ENCODE data around the gene DCTPP1. TPM values are rescaled to one million over a fixed set of nuclear protein-coding genes. Genes with fewer than 3 reads are reported as not detected.

The DCTPP1 gene
- total RNA-seq, 1 experiment from 2014 or later, result 120 TPM

DNA sequence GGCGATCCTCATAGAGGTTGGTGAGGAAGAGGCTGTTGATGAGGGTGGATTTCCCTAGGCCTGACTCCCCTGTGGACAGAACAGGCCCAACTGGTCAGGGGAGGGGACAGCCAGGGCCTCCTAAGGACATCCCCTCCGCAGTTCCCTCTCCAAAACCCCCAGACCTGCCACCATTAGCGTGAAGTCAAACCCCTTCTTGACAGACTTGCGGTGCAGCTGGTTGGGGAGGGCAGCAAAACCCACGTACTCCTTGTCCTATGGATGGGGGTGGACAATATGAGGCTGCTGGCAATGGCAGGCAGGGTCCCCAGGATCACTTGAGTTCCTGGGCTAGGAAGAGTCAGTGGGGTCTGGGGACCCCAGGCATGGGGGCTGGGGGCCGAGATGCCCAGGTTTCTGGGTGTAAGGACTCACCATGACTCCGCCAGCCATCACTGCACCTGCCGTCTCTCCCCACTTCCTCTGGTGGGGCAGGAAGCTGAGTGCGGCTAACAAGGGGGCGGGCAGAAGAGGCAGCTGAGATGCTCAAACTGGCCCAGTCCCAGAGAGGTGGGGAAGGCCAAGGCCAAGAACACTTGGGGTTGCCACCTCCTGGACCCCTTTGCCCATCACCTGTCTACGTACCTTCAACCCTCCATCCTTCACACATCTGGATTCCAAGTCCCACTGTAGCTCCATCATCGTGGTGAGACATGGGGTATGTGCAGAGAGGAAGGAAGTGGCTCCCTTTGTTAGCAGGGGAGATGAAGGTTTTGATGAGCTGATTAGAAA, 47.5 kb downstream of the DCTPP1 start, which contains the start of gene SEPTIN1:
SEPTIN1 (minus strand) TSS at position 451 of the 771 bp plus-strand sequence; CDS start at position 432, 19 bp downstream.
- H3K36me3 Mint-ChIP-seq (ENCODE audit: insufficient read depth, unreplicated experiment), result peaks cover 41% of the 10 kb centered on the region
- intact Hi-C loops (cut with micrococcal nuclease; ENCODE audit: unreplicated experiment), result no loop called here
- no peak for DNase-seq
- no peak within 1 kb of the TSS for H3K4me3 Mint-ChIP-seq (ENCODE audit: low read depth, unreplicated experiment)
- peaks cover 20% of the 10 kb centered on the region for H3K4me1 Mint-ChIP-seq (ENCODE audit: low read depth, unreplicated experiment)
- TF ChIP-seq, protein P1, sequence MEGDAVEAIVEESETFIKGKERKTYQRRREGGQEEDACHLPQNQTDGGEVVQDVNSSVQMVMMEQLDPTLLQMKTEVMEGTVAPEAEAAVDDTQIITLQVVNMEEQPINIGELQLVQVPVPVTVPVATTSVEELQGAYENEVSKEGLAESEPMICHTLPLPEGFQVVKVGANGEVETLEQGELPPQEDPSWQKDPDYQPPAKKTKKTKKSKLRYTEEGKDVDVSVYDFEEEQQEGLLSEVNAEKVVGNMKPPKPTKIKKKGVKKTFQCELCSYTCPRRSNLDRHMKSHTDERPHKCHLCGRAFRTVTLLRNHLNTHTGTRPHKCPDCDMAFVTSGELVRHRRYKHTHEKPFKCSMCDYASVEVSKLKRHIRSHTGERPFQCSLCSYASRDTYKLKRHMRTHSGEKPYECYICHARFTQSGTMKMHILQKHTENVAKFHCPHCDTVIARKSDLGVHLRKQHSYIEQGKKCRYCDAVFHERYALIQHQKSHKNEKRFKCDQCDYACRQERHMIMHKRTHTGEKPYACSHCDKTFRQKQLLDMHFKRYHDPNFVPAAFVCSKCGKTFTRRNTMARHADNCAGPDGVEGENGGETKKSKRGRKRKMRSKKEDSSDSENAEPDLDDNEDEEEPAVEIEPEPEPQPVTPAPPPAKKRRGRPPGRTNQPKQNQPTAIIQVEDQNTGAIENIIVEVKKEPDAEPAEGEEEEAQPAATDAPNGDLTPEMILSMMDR (IDR thresholded peaks at IDR 0.05; ENCODE audit: unreplicated experiment), result no peak
- H3K27me3 Mint-ChIP-seq (ENCODE audit: unreplicated experiment), result no peaks in the 10 kb centered on the region
- H3K27ac Mint-ChIP-seq (ENCODE audit: unreplicated experiment), result peak within 1 kb of the TSS; percentile 50
- CTCF ChIA-PET, result interaction anchor here (1.7 kb wide), 1 partner anchor 13 kb away, joined by 4 read pairs; the partner anchor contains the start of gene ZNF48
- no TSS peak for BruUV-seq (replicated peaks)
- H3K9me3 Mint-ChIP-seq (ENCODE audit: low read depth, unreplicated experiment), result no peaks in the 10 kb centered on the region

DNA sequence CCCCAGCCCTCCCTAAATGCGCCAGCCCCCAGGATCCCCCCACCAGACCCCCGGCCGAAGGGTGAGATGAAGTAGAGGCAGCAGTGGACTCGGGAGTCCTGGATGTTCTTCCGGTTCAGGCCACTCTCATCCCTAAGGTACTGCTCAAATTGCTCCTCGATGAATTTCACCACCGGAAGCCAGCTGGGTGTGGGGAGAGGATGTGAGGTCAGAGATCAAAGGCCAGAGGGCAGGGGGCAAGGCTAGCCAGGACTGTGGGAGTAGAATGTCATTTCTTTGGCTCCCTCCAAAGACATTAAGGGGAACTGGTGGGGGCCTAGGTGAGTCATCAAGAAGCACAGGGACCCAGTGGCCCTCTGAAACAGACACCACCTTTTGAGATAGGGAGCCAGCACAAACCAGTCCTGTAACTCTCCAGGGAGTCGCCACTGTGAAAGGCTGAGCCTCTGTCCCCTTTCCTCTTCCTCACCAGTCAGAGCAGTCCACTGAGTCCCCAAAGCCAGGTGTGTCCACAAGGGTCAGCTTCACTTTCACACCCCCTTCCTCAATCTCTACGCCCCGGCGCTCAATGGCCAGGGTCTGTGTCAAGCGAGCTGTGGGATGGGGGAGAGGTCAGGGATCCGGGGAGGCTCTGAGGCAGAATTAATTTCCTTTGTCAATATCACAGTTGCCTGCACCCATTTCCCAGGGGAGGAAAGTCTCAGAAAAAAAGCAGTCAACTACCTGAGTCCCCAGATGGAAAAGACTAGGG, 48.4 kb downstream of the DCTPP1 start:
- intact Hi-C loops (cut with micrococcal nuclease; ENCODE audit: unreplicated experiment), result no loop called here
- BruUV-seq (replicated peaks), result no TSS peak
- CTCF ChIA-PET, result interaction anchor here (0.7 kb wide), 1 partner anchor 15 kb away, joined by 3 read pairs; no protein-coding TSS in a partner anchor

DNA sequence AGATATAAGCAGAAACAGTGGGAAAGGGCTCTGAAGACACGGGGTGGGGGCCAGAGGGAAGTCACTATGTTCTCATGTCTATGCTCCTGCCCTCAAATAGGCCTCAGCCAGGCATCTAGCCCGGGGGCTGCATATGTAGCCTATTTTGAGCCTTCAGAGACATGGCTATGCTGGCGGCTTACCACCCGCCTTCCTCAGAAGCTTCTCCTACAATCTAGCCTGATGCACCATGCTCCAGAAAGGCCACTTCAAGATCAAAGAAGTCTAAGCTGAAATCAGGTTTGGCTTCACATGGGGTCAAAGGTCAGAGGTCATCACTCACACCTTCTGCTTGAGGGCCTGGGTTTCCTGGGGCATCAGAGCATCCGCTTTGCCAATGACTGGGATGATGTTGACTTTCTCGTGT, 49.0 kb downstream of the DCTPP1 start:
- intact Hi-C loops (cut with micrococcal nuclease; ENCODE audit: unreplicated experiment), result no loop called here
- no peak overlapping the region for H3K4me3 Mint-ChIP-seq (ENCODE audit: low read depth, unreplicated experiment)
- H3K36me3 Mint-ChIP-seq (ENCODE audit: insufficient read depth, unreplicated experiment), result peaks cover 44% of the 10 kb centered on the region
- no peak for DNase-seq
- CTCF ChIA-PET, result interaction anchor here (0.7 kb wide), 1 partner anchor 15 kb away, joined by 3 read pairs; no protein-coding TSS in a partner anchor
- TF ChIP-seq, protein P1 (IDR thresholded peaks at IDR 0.05; ENCODE audit: unreplicated experiment), result no peak
- BruUV-seq (replicated peaks), result no TSS peak
- H3K27me3 Mint-ChIP-seq (ENCODE audit: unreplicated experiment), result no peaks in the 10 kb centered on the region
- peaks cover 24% of the 10 kb centered on the region for H3K4me1 Mint-ChIP-seq (ENCODE audit: low read depth, unreplicated experiment)
- no peaks in the 10 kb centered on the region for H3K9me3 Mint-ChIP-seq (ENCODE audit: low read depth, unreplicated experiment)
- no peak overlapping the region for H3K27ac Mint-ChIP-seq (ENCODE audit: unreplicated experiment)

More for the DNA sequence above, 48.4 kb downstream of the DCTPP1 start:
- peaks cover 44% of the 10 kb centered on the region for H3K36me3 Mint-ChIP-seq (ENCODE audit: insufficient read depth, unreplicated experiment)
- no peaks in the 10 kb centered on the region for H3K27me3 Mint-ChIP-seq (ENCODE audit: unreplicated experiment)
- no peak for DNase-seq
- H3K27ac Mint-ChIP-seq (ENCODE audit: unreplicated experiment), result no peak overlapping the region
- H3K9me3 Mint-ChIP-seq (ENCODE audit: low read depth, unreplicated experiment), result no peaks in the 10 kb centered on the region
- peaks cover 24% of the 10 kb centered on the region for H3K4me1 Mint-ChIP-seq (ENCODE audit: low read depth, unreplicated experiment)
- TF ChIP-seq, protein P1 (IDR thresholded peaks at IDR 0.05; ENCODE audit: unreplicated experiment), result no peak
- no peak overlapping the region for H3K4me3 Mint-ChIP-seq (ENCODE audit: low read depth, unreplicated experiment)

DNA sequence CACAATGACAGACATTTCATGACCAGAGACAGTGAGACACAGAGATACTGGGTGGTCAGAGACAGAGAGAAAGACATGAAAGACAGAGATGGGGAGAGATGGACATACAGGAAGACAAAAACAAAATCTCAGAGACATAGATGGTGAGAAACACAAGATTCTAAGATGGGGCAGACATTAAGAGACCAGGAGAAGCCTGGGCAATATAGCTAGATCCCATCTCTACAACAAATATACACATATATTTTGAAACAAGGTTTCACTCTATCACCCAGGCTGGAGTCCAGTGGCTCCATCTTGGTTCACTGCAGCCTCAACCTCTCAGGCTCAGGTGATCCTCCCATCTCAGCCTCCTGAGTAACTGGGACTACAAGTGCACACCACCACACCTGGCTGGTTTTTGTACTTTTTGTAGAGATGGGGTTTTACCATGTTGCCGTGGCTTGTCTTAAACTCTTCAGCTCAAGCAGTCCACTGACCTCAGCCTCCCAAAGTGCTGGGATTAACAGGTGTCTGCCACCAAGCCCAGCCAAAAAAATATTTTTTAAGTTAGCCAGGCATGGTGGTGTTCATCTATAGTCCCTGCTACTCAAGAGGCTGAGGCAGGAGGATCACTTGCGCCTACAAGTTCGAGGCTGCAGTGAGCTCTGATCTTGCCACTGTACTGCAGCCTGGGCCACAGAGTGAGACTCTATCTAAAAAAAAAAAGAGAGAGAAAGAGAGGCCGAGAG, 49.6 kb downstream of the DCTPP1 start:
- peaks cover 24% of the 10 kb centered on the region for H3K4me1 Mint-ChIP-seq (ENCODE audit: low read depth, unreplicated experiment)
- TF ChIP-seq, protein P1 (IDR thresholded peaks at IDR 0.05; ENCODE audit: unreplicated experiment), result no peak
- no peaks in the 10 kb centered on the region for H3K27me3 Mint-ChIP-seq (ENCODE audit: unreplicated experiment)
- DNase-seq, result no peak
- no peaks in the 10 kb centered on the region for H3K9me3 Mint-ChIP-seq (ENCODE audit: low read depth, unreplicated experiment)
- peak overlapping the region; percentile 99 for H3K4me3 Mint-ChIP-seq (ENCODE audit: low read depth, unreplicated experiment)
- intact Hi-C loops (cut with micrococcal nuclease; ENCODE audit: unreplicated experiment), result no loop called here
- CTCF ChIA-PET, result no interaction called here
- peaks cover 44% of the 10 kb centered on the region for H3K36me3 Mint-ChIP-seq (ENCODE audit: insufficient read depth, unreplicated experiment)
- H3K27ac Mint-ChIP-seq (ENCODE audit: unreplicated experiment), result peak overlapping the region; percentile 4
- TSS peak; percentile 64 for BruUV-seq (replicated peaks)

Measured in Calu3 (cell line).